GM10248 (cell line): ENCODE data around the gene ABCD2.

Experiments
- CTCF ChIA-PET: fragments of 300-600 bp; sonication (Branson Sonifier 250); formaldehyde crosslinking; extraction: SDS; loops from one replicate; lab custom pipeline; 2021; ENCODE audit warnings: antibody characterized with exemption; lab: Yijun Ruan, JAX
- POLR2A ChIA-PET: fragments of 350-650 bp; sonication (Branson Sonifier 250); formaldehyde crosslinking; extraction: SDS; loops from one replicate; lab custom pipeline; 2020; ENCODE audit warnings: antibody characterized with exemption; lab: Yijun Ruan, JAX
- DNase-seq: peaks from one replicate; pipeline ENCODE4 v3.0.0; 2012; ENCODE audit errors: extremely low spot score
- TF ChIP-seq, protein P1 (sequence below): IDR thresholded peaks from 2 replicates; pipeline ENCODE4 v1.5.1; 2012; ENCODE audit warnings: mild to moderate bottlenecking, low read depth; ENCODE audit errors: extremely low read depth, missing control alignments, control extremely low read depth

Gene ABCD2

DNA sequence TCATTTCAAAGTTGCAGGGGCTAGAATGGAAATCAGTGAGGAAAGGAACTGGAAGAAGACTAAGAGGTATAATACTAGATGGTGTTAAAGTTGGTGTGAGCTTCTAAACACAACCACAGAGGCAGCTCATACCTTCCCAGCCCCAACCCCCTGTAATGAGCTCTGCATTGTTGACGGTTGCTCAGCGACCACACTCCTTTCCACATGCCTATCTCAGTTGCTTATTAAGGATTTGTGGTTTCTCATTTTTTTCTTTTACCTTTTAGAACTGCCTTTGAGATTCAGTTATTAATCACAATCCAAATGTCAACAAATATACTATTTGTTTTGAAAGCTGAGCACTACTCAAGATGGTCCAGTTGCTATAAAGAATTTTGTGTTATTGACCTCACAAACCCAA, 114.6 kb downstream of the ABCD2 start:
- ChIA-PET POLR2A (no interaction called here), CTCF (interaction anchor here (0.8 to 1.8 kb wide), 6 partner anchors 10 to 18 kb away, joined by 3 to 5 read pairs (median 4); no protein-coding TSS in a partner anchor)
- TF ChIP-seq, protein P1, sequence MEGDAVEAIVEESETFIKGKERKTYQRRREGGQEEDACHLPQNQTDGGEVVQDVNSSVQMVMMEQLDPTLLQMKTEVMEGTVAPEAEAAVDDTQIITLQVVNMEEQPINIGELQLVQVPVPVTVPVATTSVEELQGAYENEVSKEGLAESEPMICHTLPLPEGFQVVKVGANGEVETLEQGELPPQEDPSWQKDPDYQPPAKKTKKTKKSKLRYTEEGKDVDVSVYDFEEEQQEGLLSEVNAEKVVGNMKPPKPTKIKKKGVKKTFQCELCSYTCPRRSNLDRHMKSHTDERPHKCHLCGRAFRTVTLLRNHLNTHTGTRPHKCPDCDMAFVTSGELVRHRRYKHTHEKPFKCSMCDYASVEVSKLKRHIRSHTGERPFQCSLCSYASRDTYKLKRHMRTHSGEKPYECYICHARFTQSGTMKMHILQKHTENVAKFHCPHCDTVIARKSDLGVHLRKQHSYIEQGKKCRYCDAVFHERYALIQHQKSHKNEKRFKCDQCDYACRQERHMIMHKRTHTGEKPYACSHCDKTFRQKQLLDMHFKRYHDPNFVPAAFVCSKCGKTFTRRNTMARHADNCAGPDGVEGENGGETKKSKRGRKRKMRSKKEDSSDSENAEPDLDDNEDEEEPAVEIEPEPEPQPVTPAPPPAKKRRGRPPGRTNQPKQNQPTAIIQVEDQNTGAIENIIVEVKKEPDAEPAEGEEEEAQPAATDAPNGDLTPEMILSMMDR: no peak
- DNase-seq: no peak

DNA sequence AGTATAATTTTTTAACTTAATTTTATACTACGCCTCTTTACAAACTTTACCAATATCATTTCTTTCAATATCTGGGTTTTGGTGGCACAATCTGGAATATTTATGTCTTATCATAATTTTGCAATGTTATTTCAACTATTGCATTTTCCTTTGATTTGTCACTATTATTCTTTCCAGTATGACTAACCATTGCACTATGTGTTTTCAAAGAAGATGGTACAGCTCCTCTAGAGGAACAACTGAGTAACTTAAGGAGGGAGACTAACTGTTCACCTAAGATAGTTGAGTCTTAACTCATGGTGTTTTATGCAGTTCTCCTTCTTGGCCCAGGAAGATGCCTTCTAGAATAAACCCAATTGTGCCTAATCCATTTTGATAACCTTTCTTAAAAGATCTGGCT, 116.2 kb downstream of the ABCD2 start:
- no peak for DNase-seq
- POLR2A ChIA-PET: no interaction called here
- CTCF ChIA-PET: interaction anchor here (1.0 kb wide), 1 partner anchor 22 kb away, joined by 3 read pairs; no protein-coding TSS in a partner anchor
- TF ChIP-seq, protein P1: no peak

DNA sequence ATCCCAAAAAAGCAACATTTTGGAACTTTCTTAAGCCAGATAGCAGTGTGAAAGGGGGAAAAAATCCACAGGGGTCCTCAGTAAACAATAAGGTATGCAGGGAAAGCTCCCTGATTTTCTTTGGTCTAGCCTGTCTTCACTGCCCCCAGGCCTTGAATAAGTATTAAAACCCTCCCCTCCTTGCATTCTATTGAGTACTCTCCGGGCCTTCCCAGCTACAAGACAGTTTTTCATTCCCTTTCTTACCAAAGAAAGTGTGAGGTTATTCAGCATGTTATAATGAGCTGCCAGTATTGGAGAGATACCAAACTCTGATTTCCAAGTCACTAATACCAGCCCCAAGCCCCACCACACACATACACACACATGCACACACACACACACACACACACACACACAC, 116.9 kb downstream of the ABCD2 start:
- no peak for DNase-seq
- TF ChIP-seq, protein P1: no peak
- POLR2A ChIA-PET: interaction anchor here (1.5 kb wide), 1 partner anchor 59 kb away, joined by 4 read pairs; no protein-coding TSS in a partner anchor
- CTCF ChIA-PET: interaction anchor here (0.9 to 1.5 kb wide), 3 partner anchors 9 to 22 kb away, joined by 3 to 5 read pairs (median 5); no protein-coding TSS in a partner anchor
